ENCODE measurements around the gene ADGRD1. TPM values are rescaled to one million over a fixed set of nuclear protein-coding genes. Genes with fewer than 3 reads are reported as not detected.

Gene ADGRD1
- total and polyA plus RNA-seq, 2 of the 8 experiments (the other 6 are each of a cell fraction or from before 2014, with no cell fraction given) = 0.36 to 0.48 TPM

DNA sequence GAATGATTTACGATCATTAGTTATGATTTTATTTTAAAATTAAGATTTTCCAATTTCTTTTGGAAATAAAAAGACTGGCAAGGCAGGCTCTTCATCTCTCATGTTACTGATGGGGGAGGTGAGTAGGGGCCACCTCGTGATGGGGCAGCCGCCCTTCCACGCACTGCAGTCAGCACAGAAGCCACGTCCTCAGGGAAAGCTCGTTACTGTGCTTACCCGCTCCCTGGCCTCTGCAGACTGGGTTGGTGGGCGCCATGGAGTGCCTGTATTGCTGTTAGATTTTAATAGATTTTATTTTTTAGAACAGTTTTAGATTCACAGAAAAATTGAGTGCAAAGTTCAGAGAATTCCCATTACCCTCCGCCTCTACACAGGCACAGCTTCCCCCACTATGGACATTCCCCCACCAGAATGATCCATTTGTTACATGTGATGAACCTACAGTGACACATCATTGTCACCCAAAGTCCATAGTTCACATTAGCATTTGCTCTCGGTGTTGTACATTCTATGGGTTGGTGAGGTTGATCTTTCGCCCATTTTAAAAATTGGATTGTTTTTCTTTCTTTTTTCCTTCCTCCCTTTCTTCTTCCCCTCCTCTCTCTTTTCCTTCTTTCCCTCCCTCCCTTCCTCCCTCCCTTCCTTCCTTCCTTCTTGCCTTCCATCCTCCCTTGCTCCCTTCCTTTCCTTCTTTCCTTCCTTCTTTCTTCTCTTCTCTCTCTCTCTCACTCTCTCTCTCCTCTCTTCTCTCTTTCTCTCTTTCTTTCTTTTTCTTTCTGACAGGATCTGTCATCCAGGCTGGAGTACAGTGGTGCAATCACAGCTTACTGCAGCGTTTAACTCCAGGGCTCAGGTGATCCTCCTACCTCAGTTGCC, 30.7 kb downstream of the ADGRD1 start:
- TF ChIP-seq KDM4A (IDR thresholded peaks at IDR 0.05; ENCODE audit: low read depth, low read length, severe bottlenecking) (no peak), POLR2A (IDR thresholded peaks at IDR 0.05; ENCODE audit: control extremely low read depth in 1 of 2, low read depth in 2 of 2, low read length in 2 of 2) (no peak)
- POLR2A ChIA-PET (ENCODE audit: partially characterized antibody) = interaction anchor here (1.0 kb wide), 1 partner anchor 107 kb away, joined by 3 read pairs; no protein-coding TSS in a partner anchor
- no peaks in the 10 kb centered on the region for H3K27me3 ChIP-seq (replicated peaks in 1 of 4; ENCODE audit: control insufficient read depth in 3 of 4, extremely low read depth in 1 of 4, insufficient read depth in 3 of 4, low read length in 3 of 4)
- no peak overlapping the region for H3K56ac ChIP-seq (replicated peaks; ENCODE audit: insufficient read length, low read depth, low read length)
- H3K79me1 ChIP-seq (ENCODE audit: low read depth, low read length) = no peaks in the 10 kb centered on the region
- no peak overlapping the region for H3K9ac ChIP-seq (replicated peaks in 1 of 4; ENCODE audit: extremely low read depth in 1 of 4, low read depth in 3 of 4, low read length in 3 of 4)
- H2BK15ac ChIP-seq (ENCODE audit: low read length) = no peak overlapping the region
- no peak overlapping the region for H2BK12ac ChIP-seq (ENCODE audit: low read depth, low read length)
- no peaks in the 10 kb centered on the region for H3K79me2 ChIP-seq (ENCODE audit: control insufficient read depth in 1 of 2, insufficient read depth in 2 of 2, low read length in 2 of 2)
- H3K4ac ChIP-seq (replicated peaks; ENCODE audit: insufficient read length, low read depth, low read length) = no peak overlapping the region
- H2BK120ac ChIP-seq (replicated peaks; ENCODE audit: low read depth, low read length) = no peak overlapping the region
- H4K5ac ChIP-seq (ENCODE audit: insufficient read length, low read depth, low read length) = no peak overlapping the region
- CTCF ChIA-PET (ENCODE audit: partially characterized antibody) = interaction anchor here (2.2 kb wide), 1 partner anchor 120 kb away, joined by 5 read pairs; no protein-coding TSS in a partner anchor
- no peaks in the 10 kb centered on the region for H3K9me3 ChIP-seq (ENCODE audit: insufficient read depth in 2 of 2, low read depth in 1 of 2, low read length in 1 of 2)
- DNase-seq (ENCODE audit: low read depth in 1 of 2, low spot score in 2 of 2) (no peak), FAIRE-seq (no peak)
- H3K4me2 ChIP-seq (ENCODE audit: insufficient read depth in 1 of 2, low read depth in 2 of 2, low read length in 2 of 2) = no peak overlapping the region
- no peak overlapping the region for H2AK5ac ChIP-seq (ENCODE audit: low read depth, low read length)
- H2BK5ac ChIP-seq (ENCODE audit: low read depth, low read length) = no peak overlapping the region
- 87% methylated on average over 12 of the region's 12 CpGs; no CpG with 5 or more reads in 1 of the 2 experiments for WGBS, 2 experiments (ENCODE audit: extremely low coverage in 1 of 2, insufficient coverage in 1 of 2, insufficient read length in 1 of 2, insufficient replicate concordance in 2 of 2, low coverage in 1 of 2, low lambda C conversion rate in 2 of 2, missing lambda C conversion rate in 1 of 2)
- H3K14ac ChIP-seq (ENCODE audit: insufficient read length) = no peak overlapping the region
- no peak overlapping the region for H2BK20ac ChIP-seq (ENCODE audit: low read length)
- H3K4me1 ChIP-seq (replicated peaks in 1 of 4; ENCODE audit: control insufficient read depth in 3 of 4, insufficient read depth in 4 of 4, low read length in 3 of 4) = peaks cover 0 to 2% (median 0%) of the 10 kb centered on the region in 4 experiments; a peak in 1 of 7 replicates
- no peak overlapping the region for H2AFZ ChIP-seq (ENCODE audit: low read length)
- H4K91ac ChIP-seq (replicated peaks; ENCODE audit: insufficient read length, low read length) = no peak overlapping the region
- H4K8ac ChIP-seq (ENCODE audit: extremely low read depth, insufficient read depth, low read length) = no peak overlapping the region
- H3K36me3 ChIP-seq (ENCODE audit: control insufficient read depth in 2 of 4, insufficient read depth in 4 of 4, low read length in 3 of 4) = no peaks in the 10 kb centered on the region
- H3K23me2 ChIP-seq (ENCODE audit: low read depth, low read length) = no peaks in the 10 kb centered on the region
- no peak overlapping the region for H3K4me3 ChIP-seq (ENCODE audit: extremely low read depth in 1 of 4, insufficient read depth in 2 of 4, low read depth in 3 of 4, low read length in 4 of 4)
- H3K23ac ChIP-seq (ENCODE audit: insufficient read length) = no peak overlapping the region
- H3K27ac ChIP-seq (ENCODE audit: low read depth, low read length) = no peak overlapping the region
- no peaks in the 10 kb centered on the region for H4K20me1 ChIP-seq (replicated peaks in 1 of 2; ENCODE audit: control insufficient read depth in 1 of 2, insufficient read depth in 2 of 2, low read length in 2 of 2)
- no peak overlapping the region for H3K18ac ChIP-seq (ENCODE audit: extremely low read depth, low read length)

All from H1 (cell line).